Heart left ventricle (tissue), 16 donors: ENCODE results near the gene LGI1. TPM values are rescaled to one million over a fixed set of nuclear protein-coding genes. Genes with fewer than 3 reads are reported as not detected.

ENCODE experiments used
- ATAC-seq, 4 donors: fragments of 200-7000 bp; cut with Tn5 transposase; one replicate each; pipeline ENCODE4 v1.9.1; 2020 to 2022; ENCODE audit warnings: moderate library complexity in 4 of 4, mild to moderate bottlenecking in 3 of 4, moderate number of reproducible peaks in 1 of 4
- DNase-seq, 5 donors: peaks; one replicate each; pipeline ENCODE4 v3.0.0-alpha.2; 2020
- H3K27ac ChIP-seq, 12 donors: fragments of 200-600 bp; sonication (generic) in 4 of 12; one replicate each; pipeline versions ENCODE4 v1.5.0 to v1.8.0; 2016 to 2022; ENCODE audit warnings: mild to moderate bottlenecking in 2 of 12
- H3K27me3 ChIP-seq, 9 donors: fragments of 200-600 bp; sonication (generic) in 2 of 9; one replicate each; pipeline versions ENCODE4 v1.5.1 to v1.8.0; 2016 to 2022; ENCODE audit warnings: mild to moderate bottlenecking in 3 of 9
- H3K36me3 ChIP-seq, 9 donors: fragments of 200-600 bp; sonication (generic) in 2 of 9; one replicate each; pipeline versions ENCODE4 v1.5.0 to v1.8.0; 2018 to 2022; ENCODE audit warnings: mild to moderate bottlenecking in 2 of 9
- H3K4me1 ChIP-seq, 12 donors: fragments of 200-600 bp; sonication (generic) in 4 of 12; one replicate each; pipeline versions ENCODE4 v1.5.0 to v1.8.0; 2016 to 2022; ENCODE audit warnings: mild to moderate bottlenecking in 3 of 12
- H3K4me3 ChIP-seq, 12 donors: fragments of 200-600 bp; sonication (generic) in 4 of 12; one replicate each; pipeline versions ENCODE4 v1.5.0 to v1.8.0; 2017 to 2022; ENCODE audit warnings: mild to moderate bottlenecking in 9 of 12, moderate library complexity in 4 of 12
- H3K9me3 ChIP-seq, 12 donors: fragments of 200-600 bp; sonication (generic) in 4 of 12; one replicate each; pipeline versions ENCODE4 v1.5.0 to v1.8.0; 2016 to 2022; ENCODE audit warnings: mild to moderate bottlenecking in 1 of 12
- POLR2A ChIP-seq, 2 donors: fragments of 450-650 bp; IDR thresholded peaks; one replicate each; pipeline ENCODE4 v1.6.1; 2017; ENCODE audit warnings: antibody characterized with exemption in 2 of 2, mild to moderate bottlenecking in 2 of 2, moderate library complexity in 2 of 2
- WGBS, 4 donors: extraction: QIAGEN DNeasy Blood & Tissue Kit in 2 of 4; methylation state at CpG; one replicate each; pipeline versions ENCODE4 v1.1.5 to v1.1.7; 2013 to 2018; 5-methylcytosine and 5-hydroxymethylcytosine counted together
- intact Hi-C, 10 donors: fragments of 100-400 bp; cut with DNase I; formaldehyde crosslinking; loops; one replicate each; pipeline versions ENCODE4 v1.11.1 to v1.14.2; 2022
- polyA plus RNA-seq, 2 donors: library from polyadenylated mRNA; stranded (reverse); fragments of 200-250 nt; gene quantifications; one replicate each; pipeline ENCODE4 v1.2.3, GENCODE V29; 2013
- total RNA-seq, 9 donors: library from RNA; depleted of rRNA in 2 of 9; stranded (reverse); fragments of >200 nt in 2 of 9; fragmentation: NEBNext Ultra II Directional in 3 of 9; extraction: Animal tissue kit (Norgen Biotek cat#: 25700) in 3 of 9; gene quantifications; one replicate each; pipeline versions ENCODE4 v1.1.0 to v1.2.4, GENCODE V29; 2016 to 2023
- TF ChIP-seq, protein P1 (sequence below), 12 donors: fragments of 200-600 bp; sonication (generic) in 4 of 12; IDR thresholded peaks; one replicate each; pipeline versions ENCODE4 v1.5.0 to v1.8.0; 2018 to 2022; ENCODE audit warnings: antibody characterized with exemption in 12 of 12, mild to moderate bottlenecking in 5 of 12
- donor health status: ischemic (EF 13 %, LVEDD 7.1; RV severe dilation, severe dysfunction).
- donor health status: healthy with polysubstance abuse.
- donor health status: DM: no; HTN: yes; CAD: no.
- donor health status: DM: no; HTN: no; CAD: no.
- donor health status: ischemic (EF 25% LVEDD 6.9; RV normal size, moderate dysfunction).
- donor health status: ischemic (EF 25% LVEDD 5.7; RV mildly dilated, moderate dysfunction).
- donor health status: healthy.
- donor health status: DM: yes; HTN: yes; CAD: no.
- donor health status: ischemic (EF 35%, LVEDD 5.7; RV mildly dilated, moderate dysfunction).
- donor health status: nonischemic (EF 11% LVEDD 7.7; RV severe dilation, severe dysfunction).
- donor health status: DM: yes; HTN: yes; CAD: no.
- donor health status: PGD.
- donor health status: ischemic (EF 29% LVEDD 5.4; RV normal size, mild dysfunction).
- donor health status: nonischemic (EF 23%, LVEDD 6.1; RV moderate dilation, normal function).

LGI1 gene
- total and polyA plus RNA-seq, 11 donors: 0.30 to 0.57 (median 0.52) TPM; not detected in 8

DNA sequence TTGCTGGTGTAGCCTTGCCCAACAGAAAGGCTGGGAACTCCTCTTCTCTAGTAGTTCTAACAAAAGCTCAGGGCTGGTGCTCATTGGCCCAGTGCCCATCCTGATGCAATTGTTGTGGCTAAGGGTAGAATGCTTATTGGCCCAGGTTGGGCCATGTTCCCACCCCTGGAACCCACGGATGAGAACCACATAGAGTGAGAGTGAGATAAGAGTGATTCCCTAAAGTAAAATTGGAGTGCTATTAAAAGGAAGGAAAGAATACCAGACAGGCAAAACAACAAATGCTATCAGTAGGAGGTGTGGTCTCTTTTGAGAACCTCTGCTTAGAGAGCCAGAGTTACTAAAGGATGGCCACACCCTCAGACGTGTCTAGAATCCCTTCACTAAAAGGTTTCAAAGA, 49.2 kb downstream of the LGI1 start:
- Histone ChIP-seq H3K4me3 (no peak overlapping the region), H3K27ac (peak overlapping the region in 1 of 12 donors; percentile 36), H3K4me1 (peaks cover 0 to 12% (median 0%) of the 10 kb centered on the region in 12 donors), H3K9me3 (no peaks in the 10 kb centered on the region), H3K27me3 (peaks cover 0 to 11% (median 0%) of the 10 kb centered on the region in 9 donors), H3K36me3 (no peaks in the 10 kb centered on the region)
- intact Hi-C loops: no loop called here
- DNase-seq: peak in 2 of 5 donors; percentile 31 to 41
- 6 to 15% (median 11%) methylated on average over 2 of the region's 2 CpGs for WGBS, 4 donors
- TF ChIP-seq, protein P1, sequence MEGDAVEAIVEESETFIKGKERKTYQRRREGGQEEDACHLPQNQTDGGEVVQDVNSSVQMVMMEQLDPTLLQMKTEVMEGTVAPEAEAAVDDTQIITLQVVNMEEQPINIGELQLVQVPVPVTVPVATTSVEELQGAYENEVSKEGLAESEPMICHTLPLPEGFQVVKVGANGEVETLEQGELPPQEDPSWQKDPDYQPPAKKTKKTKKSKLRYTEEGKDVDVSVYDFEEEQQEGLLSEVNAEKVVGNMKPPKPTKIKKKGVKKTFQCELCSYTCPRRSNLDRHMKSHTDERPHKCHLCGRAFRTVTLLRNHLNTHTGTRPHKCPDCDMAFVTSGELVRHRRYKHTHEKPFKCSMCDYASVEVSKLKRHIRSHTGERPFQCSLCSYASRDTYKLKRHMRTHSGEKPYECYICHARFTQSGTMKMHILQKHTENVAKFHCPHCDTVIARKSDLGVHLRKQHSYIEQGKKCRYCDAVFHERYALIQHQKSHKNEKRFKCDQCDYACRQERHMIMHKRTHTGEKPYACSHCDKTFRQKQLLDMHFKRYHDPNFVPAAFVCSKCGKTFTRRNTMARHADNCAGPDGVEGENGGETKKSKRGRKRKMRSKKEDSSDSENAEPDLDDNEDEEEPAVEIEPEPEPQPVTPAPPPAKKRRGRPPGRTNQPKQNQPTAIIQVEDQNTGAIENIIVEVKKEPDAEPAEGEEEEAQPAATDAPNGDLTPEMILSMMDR (IDR thresholded peaks at IDR 0.05): no peak
- TF ChIP-seq POLR2A (IDR thresholded peaks at IDR 0.05): no peak
- ATAC-seq: peak in 3 of 4 donors; percentile 18 to 31 (median 20)

DNA sequence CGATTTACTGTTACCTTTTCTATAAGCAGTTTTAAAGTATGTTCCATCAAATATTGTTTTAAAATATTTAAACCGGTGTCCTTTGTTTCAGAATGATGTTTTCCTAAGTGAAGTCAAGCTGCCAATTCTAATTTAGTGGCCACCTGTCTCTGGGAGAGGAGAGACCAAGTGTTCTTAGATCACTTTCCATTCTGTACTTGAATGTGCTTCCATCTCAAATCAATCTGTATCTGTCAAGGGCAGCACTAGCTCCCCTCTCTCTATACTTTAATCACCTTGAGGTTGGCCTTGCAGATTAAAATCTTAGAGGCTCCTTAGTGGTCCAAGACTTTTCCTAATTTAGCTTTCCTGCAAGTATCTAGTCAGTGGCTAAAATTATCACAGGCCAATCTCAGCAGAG, 49.6 kb downstream of the LGI1 start:
- whole genome bisulfite sequencing, 4 donors: 83 to 89% (median 88%) methylated on average over 2 of the region's 2 CpGs

DNA sequence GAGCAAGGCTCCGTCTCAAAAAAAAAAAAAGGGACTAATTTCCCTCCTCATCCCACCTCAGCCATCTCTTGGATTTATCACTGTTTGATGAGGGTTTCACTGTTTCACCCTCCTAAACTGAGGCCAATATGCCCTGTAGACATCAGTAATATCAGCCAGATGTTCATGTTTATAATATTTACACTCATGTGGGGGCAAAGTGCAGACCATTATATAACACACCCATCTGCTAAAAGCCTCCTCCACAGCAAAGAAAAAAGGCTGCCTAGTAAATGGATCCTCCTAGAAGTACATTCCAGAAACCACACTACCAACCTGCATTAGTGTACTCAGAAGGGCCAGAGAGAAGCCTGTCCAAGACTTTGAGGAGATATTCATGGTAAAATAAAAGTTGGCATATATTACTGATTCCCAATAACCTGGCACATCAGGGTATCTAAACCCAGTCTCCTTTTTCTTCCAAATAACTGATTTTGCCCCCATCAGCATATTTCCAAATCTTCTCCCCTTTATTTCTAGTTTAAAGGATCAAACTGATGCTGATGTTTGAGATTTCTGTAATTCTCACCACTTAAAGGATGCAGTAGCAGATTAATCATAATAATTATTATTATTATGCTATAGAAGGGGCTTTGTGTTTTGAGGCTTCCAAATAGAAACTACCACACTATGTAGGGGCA, 55.1 kb downstream of the LGI1 start:
- 60 to 100% (median 86%) methylated on average over 1 of the region's 1 CpG for WGBS, 4 donors

More for the DNA sequence above, 49.6 kb downstream of the LGI1 start:
- Histone ChIP-seq H3K9me3 (no peaks in the 10 kb centered on the region), H3K27ac (peak overlapping the region in 1 of 12 donors; percentile 36), H3K4me1 (peaks cover 0 to 12% (median 0%) of the 10 kb centered on the region in 12 donors), H3K27me3 (peaks cover 0 to 11% (median 0%) of the 10 kb centered on the region in 9 donors), H3K4me3 (no peak overlapping the region), H3K36me3 (no peaks in the 10 kb centered on the region)
- DNase-seq (no peak), ATAC-seq (no peak)
- intact Hi-C loops: no loop called here
- TF ChIP-seq POLR2A (IDR thresholded peaks at IDR 0.05): no peak
- TF ChIP-seq, protein P1 (IDR thresholded peaks at IDR 0.05): no peak

More for the DNA sequence above, 55.1 kb downstream of the LGI1 start:
- Histone ChIP-seq H3K4me3 (no peak overlapping the region), H3K27ac (no peak overlapping the region), H3K27me3 (peaks cover 0 to 25% (median 0%) of the 10 kb centered on the region in 9 donors), H3K9me3 (no peaks in the 10 kb centered on the region), H3K4me1 (peaks cover 0 to 7% (median 0%) of the 10 kb centered on the region in 12 donors), H3K36me3 (no peaks in the 10 kb centered on the region)
- ATAC-seq (no peak), DNase-seq (no peak)
- TF ChIP-seq, protein P1 (IDR thresholded peaks at IDR 0.05): no peak
- TF ChIP-seq POLR2A (IDR thresholded peaks at IDR 0.05): no peak
- intact Hi-C loops: loop anchor here in 4 of 10 donors (5.0 to 10.0 kb wide), 4 partner anchors 65 to 258 kb away; partner anchors contain the start of gene FRA10AC1 (in 2 of the 4)
